DND-41 (cell line): ENCODE data around the gene NXNL2.

ENCODE experiments used
- ATAC-seq: fragments of 200-7000 bp; cut with Tn5 transposase; 3 replicates; pipeline ENCODE4 v1.9.1; 2021; ENCODE audit warnings: low read depth; ENCODE audit not compliant: insufficient read depth
- DNase-seq: peaks from one replicate; pipeline ENCODE4 v3.0.0-alpha.2; 2020
- H2AFZ ChIP-seq: 2 replicates; pipeline ENCODE4 v1.6.0; 2012; ENCODE audit warnings: low read depth, low read length
- H3K27ac ChIP-seq: 2 replicates; pipeline ENCODE4 v1.5.1; 2012; ENCODE audit warnings: low read length, inconsistent platforms
- H3K27me3 ChIP-seq: fragments of 200-600 bp; sonication (generic); 2 replicates; pipeline ENCODE4 v1.6.0; 2012; ENCODE audit warnings: low read length, mild to moderate bottlenecking, inconsistent platforms; ENCODE audit not compliant: insufficient read depth, poor library complexity
- H3K36me3 ChIP-seq: 2 replicates; pipeline ENCODE4 v1.5.1; 2012; ENCODE audit warnings: low read length, inconsistent platforms; ENCODE audit not compliant: insufficient read depth
- H3K4me1 ChIP-seq: 2 replicates; pipeline ENCODE4 v1.5.1; 2012; ENCODE audit warnings: mild to moderate bottlenecking, low read length; ENCODE audit not compliant: insufficient read depth
- H3K4me2 ChIP-seq: 2 replicates; pipeline ENCODE4 v1.6.0; 2012; ENCODE audit warnings: mild to moderate bottlenecking, moderate library complexity, low read length, inconsistent platforms; ENCODE audit not compliant: insufficient read depth
- H3K4me3 ChIP-seq, 2 experiments: fragments of 200-600 bp in 1 of 2; shearing (Covaris generic) in 1 of 2; 2 replicates each; pipeline ENCODE4 v1.5.1; 2012 to 2016; ENCODE audit warnings: inconsistent platforms in 2 of 2, low read length in 2 of 2, mild to moderate bottlenecking in 2 of 2, low read depth in 1 of 2, moderate library complexity in 1 of 2
- H3K79me2 ChIP-seq: 2 replicates; pipeline ENCODE4 v1.6.0; 2012; ENCODE audit warnings: low read length, inconsistent platforms; ENCODE audit not compliant: insufficient read depth
- H3K9ac ChIP-seq: 2 replicates; pipeline ENCODE4 v1.6.0; 2012; ENCODE audit warnings: low read depth, mild to moderate bottlenecking, inconsistent platforms, low read length, moderate library complexity
- H3K9me3 ChIP-seq: 2 replicates; pipeline ENCODE4 v1.5.1; 2012; ENCODE audit warnings: low read length, moderate library complexity, mild to moderate bottlenecking, inconsistent platforms; ENCODE audit not compliant: insufficient read depth, severe bottlenecking
- H4K20me1 ChIP-seq: 2 replicates; pipeline ENCODE4 v1.6.0; 2012; ENCODE audit warnings: low read length; ENCODE audit not compliant: insufficient read depth
- CTCF ChIP-seq: IDR thresholded peaks from 2 replicates; pipeline ENCODE4 v1.5.1; 2012; ENCODE audit warnings: borderline replicate concordance, low read length, moderate library complexity, mild to moderate bottlenecking; ENCODE audit not compliant: poor library complexity, severe bottlenecking; ENCODE audit errors: extremely low read depth
- EZH2 ChIP-seq: IDR thresholded peaks from 3 replicates; pipeline ENCODE4 v1.6.1; 2012; ENCODE audit warnings: borderline replicate concordance, low read depth, mild to moderate bottlenecking, moderate library complexity, low read length, inconsistent platforms; ENCODE audit not compliant: severe bottlenecking

Gene NXNL2

GRCh38 chr9:88503081-88503844 is 31.7 kb upstream of the NXNL2 start:
- H3K36me3 ChIP-seq, result no peaks in the 10 kb centered on the region
- H3K27me3 ChIP-seq, result no peaks in the 10 kb centered on the region
- no peaks in the 10 kb centered on the region for H3K9me3 ChIP-seq
- no peak overlapping the region for H3K9ac ChIP-seq
- H4K20me1 ChIP-seq, result no peaks in the 10 kb centered on the region
- no peak overlapping the region for H2AFZ ChIP-seq
- no peaks in the 10 kb centered on the region for H3K4me1 ChIP-seq
- TF ChIP-seq EZH2 (no peak), CTCF (no peak)
- ATAC-seq, result no peak
- H3K4me2 ChIP-seq, result no peak overlapping the region
- H3K79me2 ChIP-seq, result no peaks in the 10 kb centered on the region
- H3K4me3 ChIP-seq, result no peak overlapping the region
- no peak overlapping the region for H3K27ac ChIP-seq
- no peak for DNase-seq

- no peak overlapping the region for H3K4me3 ChIP-seq
- no peak overlapping the region for H2AFZ ChIP-seq
- ATAC-seq, result no peak
- H3K27ac ChIP-seq, result no peak overlapping the region
- H3K79me2 ChIP-seq, result no peaks in the 10 kb centered on the region
- TF ChIP-seq CTCF, result no peak
- no peak for TF ChIP-seq EZH2
- H3K36me3 ChIP-seq, result no peaks in the 10 kb centered on the region
- no peak overlapping the region for H3K4me2 ChIP-seq
- H3K9ac ChIP-seq, result no peak overlapping the region
- no peaks in the 10 kb centered on the region for H3K4me1 ChIP-seq
- no peaks in the 10 kb centered on the region for H4K20me1 ChIP-seq
- H3K9me3 ChIP-seq, result no peaks in the 10 kb centered on the region
- no peak for DNase-seq
- no peaks in the 10 kb centered on the region for H3K27me3 ChIP-seq
Measured at GRCh38 chr9:88503845-88504764, 30.9 kb upstream of the NXNL2 start.

GRCh38 chr9:88508326-88508725 is 26.7 kb upstream of the NXNL2 start:
- ATAC-seq (no peak), DNase-seq (no peak)
- Histone ChIP-seq H3K27me3 (no peaks in the 10 kb centered on the region), H4K20me1 (no peaks in the 10 kb centered on the region), H2AFZ (no peak overlapping the region), H3K79me2 (no peaks in the 10 kb centered on the region), H3K4me2 (no peak overlapping the region), H3K36me3 (no peaks in the 10 kb centered on the region), H3K4me3 (no peak overlapping the region), H3K4me1 (no peaks in the 10 kb centered on the region), H3K9me3 (no peaks in the 10 kb centered on the region), H3K9ac (no peak overlapping the region), H3K27ac (no peak overlapping the region)
- TF ChIP-seq EZH2 (no peak), CTCF (no peak)
